HFFc6 (cell line): ENCODE results near the gene TMEM232. TPM values are rescaled to one million over a fixed set of nuclear protein-coding genes. Genes with fewer than 3 reads are reported as not detected.
A peak's percentile ranks its signal among the peaks of the same experiment; 100 is the strongest.
"Not testable (repeated sequence)": the region's sequence is repeated elsewhere in the genome, so short reads cannot be mapped to it uniquely, and the experiment has no call there.

Experiments used
- DNase-seq: peaks from one replicate; pipeline ENCODE4 v3.0.0-alpha.2; 2018
- H3K27ac Mint-ChIP-seq: 2 replicates; pipeline ENCODE4 v1.8.0; 2020; ENCODE audit warnings: mild to moderate bottlenecking, mixed read lengths
- H3K27me3 Mint-ChIP-seq: 2 replicates; pipeline ENCODE4 v1.8.0; 2021; ENCODE audit warnings: mild to moderate bottlenecking, moderate library complexity, mixed read lengths; ENCODE audit not compliant: insufficient read depth
- H3K36me3 Mint-ChIP-seq: 2 replicates; pipeline ENCODE4 v1.8.0; 2021; ENCODE audit warnings: low read depth, mixed read lengths
- H3K4me1 Mint-ChIP-seq: 2 replicates; pipeline ENCODE4 v1.8.0; 2020; ENCODE audit warnings: low read depth, mixed read lengths
- H3K4me3 Mint-ChIP-seq: 2 replicates; pipeline ENCODE4 v1.8.0; 2020; ENCODE audit warnings: mild to moderate bottlenecking, moderate library complexity, mixed read lengths
- H3K9me3 Mint-ChIP-seq: 2 replicates; pipeline ENCODE4 v1.8.0; 2020; ENCODE audit warnings: mild to moderate bottlenecking, mixed read lengths
- CTCF ChIP-seq: fragments of 200-600 bp; sonication (generic); IDR thresholded peaks from 2 replicates; pipeline ENCODE4 v1.5.0; 2021; ENCODE audit warnings: antibody characterized with exemption, mild to moderate bottlenecking
- total RNA-seq, 6 experiments: library from RNA; stranded (reverse); fragmentation: NEBNext Ultra II Directional; extraction: Animal tissue kit (Norgen Biotek cat#: 25700); gene quantifications; 2 replicates in 1 of 6; 3 replicates in 5 of 6; pipeline ENCODE4 v1.2.3, GENCODE V29; 2021

TMEM232 gene
- total RNA-seq, 6 experiments from 2014 or later, result 0.36 to 1.3 (median 1.0) TPM

- no peak for TF ChIP-seq CTCF
- H3K4me1 Mint-ChIP-seq, result peaks cover 28% of the 10 kb centered on the region
Measured at GRCh38 chr5:110738812-110739651, 12.6 kb upstream of the TMEM232 start, which contains the start of gene SLC25A46. TSS of gene SLC25A46 (plus strand) at chr5:110739007. CDS start at chr5:110739120, 113 bp downstream.

GRCh38 chr5:110738503-110738811 lies 12.0 kb upstream of the TMEM232 start:
- Mint-ChIP-seq H3K27me3 (no peaks in the 10 kb centered on the region; the same call in 1 of the 2 replicates), H3K9me3 (no peaks in the 10 kb centered on the region)

More at GRCh38 chr5:110738812-110739651, 12.6 kb upstream of the TMEM232 start, which contains the start of gene SLC25A46:
- Mint-ChIP-seq H3K9me3 (no peaks in the 10 kb centered on the region), H3K36me3 (no peaks in the 10 kb centered on the region), H3K4me3 (peak within 1 kb of the TSS; percentile 95), H3K27ac (peak within 1 kb of the TSS; percentile 92), H3K27me3 (no peaks in the 10 kb centered on the region; the same call in 1 of the 2 replicates)
- DNase-seq, result peak; percentile 80

GRCh38 chr5:110736753-110737152 lies 10.3 kb upstream of the TMEM232 start:
- H3K4me1 Mint-ChIP-seq, result peaks cover 28% of the 10 kb centered on the region
- DNase-seq, result no peak
- no peak for TF ChIP-seq CTCF
- H3K36me3 Mint-ChIP-seq, result no peaks in the 10 kb centered on the region
- no peak overlapping the region for H3K27ac Mint-ChIP-seq
- peaks cover 4% of the 10 kb centered on the region for H3K9me3 Mint-ChIP-seq
- peak overlapping the region; percentile 72 for H3K4me3 Mint-ChIP-seq
- H3K27me3 Mint-ChIP-seq, result no peaks in the 10 kb centered on the region; the same call in 1 of the 2 replicates

More at GRCh38 chr5:110738503-110738811, 12.0 kb upstream of the TMEM232 start:
- DNase-seq, result no peak
- no peak for TF ChIP-seq CTCF
- Mint-ChIP-seq H3K4me1 (peaks cover 28% of the 10 kb centered on the region), H3K27ac (peak overlapping the region; percentile 92), H3K4me3 (peak overlapping the region; percentile 95), H3K36me3 (no peaks in the 10 kb centered on the region)

- H3K36me3 Mint-ChIP-seq, result no peaks in the 10 kb centered on the region
- H3K27ac Mint-ChIP-seq, result no peak overlapping the region
- DNase-seq, result no peak
- H3K4me3 Mint-ChIP-seq, result peak overlapping the region; percentile 72; the same call in 1 of the 2 replicates
- H3K9me3 Mint-ChIP-seq, result peaks cover 6% of the 10 kb centered on the region
- peaks cover 27% of the 10 kb centered on the region for H3K4me1 Mint-ChIP-seq
- TF ChIP-seq CTCF, result no peak
- H3K27me3 Mint-ChIP-seq, result no peaks in the 10 kb centered on the region; the same call in 1 of the 2 replicates
Measured at GRCh38 chr5:110735556-110735955, 9.1 kb upstream of the TMEM232 start.

- H3K36me3 Mint-ChIP-seq, result no peaks in the 10 kb centered on the region
- no peak for DNase-seq
- H3K4me1 Mint-ChIP-seq, result peaks cover 17% of the 10 kb centered on the region
Measured at GRCh38 chr5:110734101-110734500, 7.6 kb upstream of the TMEM232 start.

GRCh38 chr5:110731499-110731898 lies 5.0 kb upstream of the TMEM232 start:
- not testable (repeated sequence) for H3K9me3 Mint-ChIP-seq, H3K4me1 Mint-ChIP-seq, DNase-seq, H3K36me3 Mint-ChIP-seq, H3K27ac Mint-ChIP-seq, H3K27me3 Mint-ChIP-seq, H3K4me3 Mint-ChIP-seq

More at GRCh38 chr5:110734101-110734500, 7.6 kb upstream of the TMEM232 start:
- TF ChIP-seq CTCF, result no peak
- Mint-ChIP-seq H3K27ac (no peak overlapping the region), H3K9me3 (peaks cover 6% of the 10 kb centered on the region), H3K4me3 (no peak overlapping the region), H3K27me3 (no peaks in the 10 kb centered on the region; the same call in none of the 2 replicates)
